Heart left ventricle (tissue), 13 donors: Measurements from ENCODE around the gene DESI2.

Experiments
- POLR2A ChIP-seq, 2 donors: fragments of 450-650 bp; IDR thresholded peaks; one replicate each; pipeline ENCODE4 v1.6.1; 2017; ENCODE audit warnings: antibody characterized with exemption in 2 of 2, mild to moderate bottlenecking in 2 of 2, moderate library complexity in 2 of 2
- TF ChIP-seq, protein P1 (sequence below), 12 donors: fragments of 200-600 bp; sonication (generic) in 4 of 12; IDR thresholded peaks; one replicate each; pipeline versions ENCODE4 v1.5.0 to v1.8.0; 2018 to 2022; ENCODE audit warnings: antibody characterized with exemption in 12 of 12, mild to moderate bottlenecking in 5 of 12
- donor health status: ischemic (EF 13 %, LVEDD 7.1; RV severe dilation, severe dysfunction).
- donor health status: DM: no; HTN: yes; CAD: no.
- donor health status: DM: no; HTN: no; CAD: no.
- donor health status: ischemic (EF 25% LVEDD 6.9; RV normal size, moderate dysfunction).
- donor health status: ischemic (EF 25% LVEDD 5.7; RV mildly dilated, moderate dysfunction).
- donor health status: ischemic (EF 35%, LVEDD 5.7; RV mildly dilated, moderate dysfunction).
- donor health status: nonischemic (EF 11% LVEDD 7.7; RV severe dilation, severe dysfunction).
- donor health status: DM: yes; HTN: yes; CAD: no.
- donor health status: PGD.
- donor health status: ischemic (EF 29% LVEDD 5.4; RV normal size, mild dysfunction).
- donor health status: nonischemic (EF 23%, LVEDD 6.1; RV moderate dilation, normal function).

GRCh38 chr1:244735404-244735803 lies 82.5 kb downstream of the DESI2 start:
- TF ChIP-seq, protein P1, sequence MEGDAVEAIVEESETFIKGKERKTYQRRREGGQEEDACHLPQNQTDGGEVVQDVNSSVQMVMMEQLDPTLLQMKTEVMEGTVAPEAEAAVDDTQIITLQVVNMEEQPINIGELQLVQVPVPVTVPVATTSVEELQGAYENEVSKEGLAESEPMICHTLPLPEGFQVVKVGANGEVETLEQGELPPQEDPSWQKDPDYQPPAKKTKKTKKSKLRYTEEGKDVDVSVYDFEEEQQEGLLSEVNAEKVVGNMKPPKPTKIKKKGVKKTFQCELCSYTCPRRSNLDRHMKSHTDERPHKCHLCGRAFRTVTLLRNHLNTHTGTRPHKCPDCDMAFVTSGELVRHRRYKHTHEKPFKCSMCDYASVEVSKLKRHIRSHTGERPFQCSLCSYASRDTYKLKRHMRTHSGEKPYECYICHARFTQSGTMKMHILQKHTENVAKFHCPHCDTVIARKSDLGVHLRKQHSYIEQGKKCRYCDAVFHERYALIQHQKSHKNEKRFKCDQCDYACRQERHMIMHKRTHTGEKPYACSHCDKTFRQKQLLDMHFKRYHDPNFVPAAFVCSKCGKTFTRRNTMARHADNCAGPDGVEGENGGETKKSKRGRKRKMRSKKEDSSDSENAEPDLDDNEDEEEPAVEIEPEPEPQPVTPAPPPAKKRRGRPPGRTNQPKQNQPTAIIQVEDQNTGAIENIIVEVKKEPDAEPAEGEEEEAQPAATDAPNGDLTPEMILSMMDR (IDR thresholded peaks at IDR 0.05) = no peak
- TF ChIP-seq POLR2A (IDR thresholded peaks at IDR 0.05) = no peak
